Frontal cortex (tissue), 4 donors: Measurements from ENCODE around the gene CD2. TPM values are rescaled to one million over a fixed set of nuclear protein-coding genes. Genes with fewer than 3 reads are reported as not detected.
"Not testable (repeated sequence)": the region's sequence is repeated elsewhere in the genome, so short reads cannot be mapped to it uniquely, and the experiment has no call there.

Source experiments
- DNase-seq, 2 donors: peaks; one replicate each; pipeline ENCODE4 v3.0.0; 2012; ENCODE audit warnings: low spot score in 2 of 2
- FAIRE-seq: peaks from 2 replicates; lab custom pipeline; 2012; peaks lifted over from hg19 to GRCh38; lab: Jason Lieb, UNC
- total RNA-seq: library from RNA; depleted of rRNA; stranded (reverse); fragments of >200 nt; gene quantifications from one replicate; pipeline ENCODE4 v1.2.3, GENCODE V29; 2014
- donor health status: control.
- donor health status: control.
- donor health status: control.

Gene CD2
- total RNA-seq, 1 donor from 2014 or later = not detected

DNA sequence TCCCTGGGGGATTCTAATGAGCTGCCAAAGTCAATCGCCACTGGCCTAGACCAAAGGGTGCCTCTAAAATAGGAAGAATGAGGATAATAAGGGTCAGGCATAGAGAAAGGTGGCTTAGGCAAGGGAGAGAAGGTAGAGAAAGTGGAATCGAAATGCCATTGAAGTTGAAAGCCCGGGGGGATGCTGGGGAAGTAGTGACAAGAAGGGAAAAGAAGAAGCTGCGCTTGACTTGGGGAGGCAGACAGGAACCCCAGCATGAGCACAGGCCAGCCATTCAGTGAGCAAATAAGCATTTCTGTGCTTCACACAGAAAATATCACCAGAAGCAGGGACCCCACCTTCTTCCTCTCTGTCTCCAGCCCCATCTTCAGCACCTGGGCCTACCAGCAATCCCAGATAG, 1.5 kb downstream of the CD2 start:
- FAIRE-seq = no peak

GRCh38 chr1:116756092-116756491, 1.9 kb downstream of the CD2 start:
- DNase-seq, FAIRE-seq: not testable (repeated sequence)

More for the DNA sequence above, 1.5 kb downstream of the CD2 start:
- DNase-seq = no peak

DNA sequence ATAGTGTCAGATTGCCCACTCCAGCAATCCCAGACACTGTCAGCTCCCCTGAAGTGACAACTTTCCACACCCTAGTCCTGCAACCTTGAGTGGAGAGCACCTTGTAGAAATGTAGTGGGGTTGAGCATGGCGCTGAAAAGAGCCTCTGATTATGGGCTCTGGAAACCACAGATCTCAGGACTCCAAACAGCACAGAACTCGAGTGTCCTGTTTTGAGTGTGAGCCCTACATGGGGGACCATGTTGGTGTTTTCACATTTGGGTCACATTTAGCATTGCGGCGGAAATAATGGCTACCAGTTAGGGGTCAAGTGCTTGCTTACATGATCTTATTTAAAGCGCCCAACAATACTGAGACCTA, 4.2 kb downstream of the CD2 start:
- not testable (repeated sequence) for FAIRE-seq

GRCh38 chr1:116759636-116760035, 5.4 kb downstream of the CD2 start:
- FAIRE-seq (no peak), DNase-seq (no peak)

More for the DNA sequence above, 4.2 kb downstream of the CD2 start:
- DNase-seq = not testable (repeated sequence)

DNA sequence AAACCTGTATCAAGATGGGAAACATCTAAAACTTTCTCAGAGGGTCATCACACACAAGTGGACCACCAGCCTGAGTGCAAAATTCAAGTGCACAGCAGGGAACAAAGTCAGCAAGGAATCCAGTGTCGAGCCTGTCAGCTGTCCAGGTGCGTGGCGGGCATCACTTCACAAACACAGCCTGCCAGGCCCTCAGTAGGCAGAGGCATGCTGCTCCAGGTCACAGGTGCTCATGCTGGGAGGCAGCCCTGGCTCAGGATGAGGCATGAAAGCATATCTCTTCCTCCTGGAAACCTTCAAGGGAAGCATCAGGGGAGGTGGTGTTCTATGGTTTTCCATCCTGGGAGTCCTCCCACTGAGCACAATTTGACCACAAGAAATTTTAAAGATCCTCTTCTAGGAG, 6.3 kb downstream of the CD2 start:
- FAIRE-seq = no peak
- DNase-seq = no peak

DNA sequence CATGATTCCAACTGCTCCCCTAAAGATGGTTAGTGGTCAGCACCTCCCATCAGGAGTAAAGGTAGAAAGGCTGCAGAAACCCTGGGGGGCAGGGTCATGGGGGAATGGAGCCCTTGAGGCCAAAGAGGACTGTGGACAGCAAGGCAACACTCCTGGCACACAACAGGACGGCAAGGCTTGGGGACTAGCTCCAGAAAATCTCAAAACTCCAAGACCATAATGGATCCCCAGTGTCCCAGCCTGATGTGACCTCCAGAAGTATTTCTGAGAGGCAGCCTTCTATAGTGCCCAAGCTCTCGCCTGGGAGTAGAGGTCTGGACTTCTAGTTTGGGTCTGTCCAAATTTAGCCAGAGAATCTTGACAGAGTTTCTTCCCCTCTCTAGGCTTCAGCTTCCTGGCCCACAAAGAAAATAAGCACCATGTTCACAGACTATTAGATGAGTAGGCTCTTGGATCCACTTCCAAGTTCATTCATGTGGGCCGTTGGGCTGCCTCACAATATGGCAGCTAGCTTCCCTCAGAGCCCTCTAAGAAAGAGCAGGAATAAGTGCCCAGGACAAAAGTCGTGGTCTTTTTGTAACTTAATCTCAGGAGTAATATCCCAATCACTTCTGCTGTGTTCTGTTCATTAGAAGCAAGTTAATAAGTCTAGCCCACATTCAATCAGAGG, 6.9 kb downstream of the CD2 start:
- no peak for FAIRE-seq

GRCh38 chr1:116762281-116762680, 8.1 kb downstream of the CD2 start:
- FAIRE-seq = no peak
- DNase-seq = no peak

More for the DNA sequence above, 6.9 kb downstream of the CD2 start:
- DNase-seq = no peak

DNA sequence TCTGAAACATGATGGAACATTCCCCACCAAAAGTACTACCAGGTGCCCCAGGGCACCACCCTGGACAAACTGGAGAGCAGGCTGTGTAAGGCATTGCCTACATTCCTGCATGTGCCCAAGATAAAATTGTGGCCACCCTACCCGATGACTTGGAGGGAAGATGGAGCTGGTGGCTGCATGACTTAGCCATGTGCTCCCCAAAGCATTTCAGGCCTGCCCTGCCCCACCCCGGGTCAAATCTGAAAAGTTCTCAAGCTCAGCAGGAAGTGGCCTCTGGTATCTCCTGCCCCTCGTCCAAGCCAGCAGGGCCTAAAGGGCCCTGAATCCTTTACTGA, 8.5 kb downstream of the CD2 start:
- no peak for DNase-seq
- FAIRE-seq = no peak

GRCh38 chr1:116763116-116763786, 9.0 kb downstream of the CD2 start:
- no peak for DNase-seq
- FAIRE-seq = no peak

GRCh38 chr1:116763787-116764465, 9.7 kb downstream of the CD2 start:
- DNase-seq (no peak), FAIRE-seq (no peak)

DNA sequence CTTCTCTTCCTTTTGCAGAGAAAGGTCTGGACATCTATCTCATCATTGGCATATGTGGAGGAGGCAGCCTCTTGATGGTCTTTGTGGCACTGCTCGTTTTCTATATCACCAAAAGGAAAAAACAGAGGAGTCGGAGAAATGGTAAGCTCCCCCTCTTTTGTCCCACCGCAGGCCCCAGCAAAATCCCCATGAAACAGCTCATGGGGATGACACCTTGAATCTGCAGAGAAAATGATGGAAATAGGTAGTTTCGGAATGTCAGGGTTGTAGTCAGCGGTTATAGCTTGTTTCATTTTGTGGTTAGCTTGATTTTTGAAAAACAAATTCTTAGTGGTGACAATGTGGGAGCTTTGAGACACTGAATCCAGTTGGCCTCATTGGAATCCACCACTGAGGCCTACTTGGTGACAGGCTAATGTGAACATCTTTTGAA, 10.3 kb downstream of the CD2 start:
- FAIRE-seq (no peak), DNase-seq (no peak)

DNA sequence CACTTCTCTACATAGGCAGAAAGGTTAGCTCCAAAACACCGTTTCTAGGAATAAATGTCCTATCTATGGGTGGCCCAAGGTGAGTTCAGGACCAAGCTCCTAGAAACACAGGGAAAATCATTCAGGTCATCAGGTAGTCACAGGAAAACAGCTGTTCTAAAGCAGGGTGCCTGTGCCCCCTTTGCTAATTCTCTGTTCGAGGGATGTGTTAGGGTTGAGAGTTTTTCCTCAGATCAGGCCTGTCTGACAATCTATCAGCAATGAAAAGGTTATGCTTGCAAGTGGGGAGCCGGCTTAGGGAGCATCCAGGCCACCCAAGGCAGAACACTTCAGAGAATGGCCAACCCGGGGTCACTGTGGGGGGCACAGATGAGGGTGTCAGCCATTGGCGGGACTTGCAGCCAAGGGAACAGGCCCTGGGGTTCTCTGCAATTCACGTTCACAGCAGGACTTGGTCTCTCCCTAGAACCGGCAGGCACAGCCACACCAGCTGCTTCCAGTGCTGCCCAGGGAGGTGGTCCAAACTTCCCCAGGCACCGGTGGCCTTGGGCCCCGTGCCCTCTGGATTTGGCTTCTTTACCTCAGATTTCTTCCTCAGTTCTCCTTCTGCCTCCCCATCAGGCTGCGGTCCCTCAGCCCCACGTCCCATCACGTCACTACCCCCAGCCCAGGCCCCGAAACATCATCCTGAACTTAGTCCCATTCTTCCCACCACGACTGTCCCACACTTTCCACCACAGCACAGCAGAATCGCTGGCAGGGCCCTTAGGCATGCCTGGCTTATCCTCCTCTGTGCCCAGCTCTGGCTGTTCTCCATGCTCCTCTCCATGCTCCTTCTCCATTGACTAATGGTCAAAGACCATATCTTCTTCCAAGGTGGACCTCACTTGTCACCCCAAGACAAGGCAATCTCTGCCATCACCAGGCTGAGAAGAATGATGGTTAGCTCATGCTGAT, 11.0 kb downstream of the CD2 start:
- no peak for DNase-seq
- FAIRE-seq = no peak

- no peak for FAIRE-seq
- no peak for DNase-seq
These were observed 11.7 kb downstream of the CD2 start for GRCh38 chr1:116765962-116766361.

DNA sequence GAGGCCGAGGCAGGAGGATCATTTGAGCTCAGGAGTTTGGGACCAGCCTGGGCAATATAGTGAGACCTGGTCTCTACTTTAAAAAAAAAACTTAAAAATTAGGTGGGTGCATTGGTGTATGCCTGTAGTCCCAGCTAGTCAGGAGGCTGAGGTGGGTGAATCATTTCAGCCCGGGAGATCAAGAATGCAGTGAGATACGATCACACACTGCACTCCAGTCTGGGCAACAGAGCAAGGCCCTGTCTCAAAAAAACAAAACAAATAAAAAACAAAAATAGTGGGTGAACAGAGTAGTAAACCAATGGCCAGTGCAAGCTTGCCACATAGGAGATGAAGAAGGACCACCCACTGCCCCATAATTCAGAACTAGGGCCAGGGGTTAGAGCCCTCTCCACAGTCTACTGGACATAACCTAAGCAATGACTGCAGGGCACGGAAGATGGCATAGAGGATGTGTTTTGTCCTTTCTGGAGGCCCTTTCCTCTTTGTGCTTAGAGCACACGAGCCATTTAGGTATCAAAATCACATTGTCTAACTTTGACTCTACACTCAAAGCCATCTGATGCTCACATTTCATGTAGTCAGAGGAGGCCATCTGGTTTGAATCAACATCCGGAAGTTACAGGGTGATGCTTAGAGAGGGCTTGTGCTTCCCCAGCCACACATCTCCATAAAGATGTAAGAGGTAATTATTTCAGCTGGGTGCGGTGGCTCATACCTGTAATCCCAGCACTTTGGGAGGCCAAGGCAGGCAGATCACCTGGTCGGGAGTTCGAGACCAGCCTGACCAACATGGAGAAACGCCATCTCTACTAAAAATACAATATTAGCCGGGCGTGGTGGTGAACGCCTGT, 12.6 kb downstream of the CD2 start:
- DNase-seq (no peak), FAIRE-seq (no peak)

- no peak for DNase-seq
- no peak for FAIRE-seq
These were observed 13.7 kb downstream of the CD2 start for GRCh38 chr1:116767782-116768382.

DNA sequence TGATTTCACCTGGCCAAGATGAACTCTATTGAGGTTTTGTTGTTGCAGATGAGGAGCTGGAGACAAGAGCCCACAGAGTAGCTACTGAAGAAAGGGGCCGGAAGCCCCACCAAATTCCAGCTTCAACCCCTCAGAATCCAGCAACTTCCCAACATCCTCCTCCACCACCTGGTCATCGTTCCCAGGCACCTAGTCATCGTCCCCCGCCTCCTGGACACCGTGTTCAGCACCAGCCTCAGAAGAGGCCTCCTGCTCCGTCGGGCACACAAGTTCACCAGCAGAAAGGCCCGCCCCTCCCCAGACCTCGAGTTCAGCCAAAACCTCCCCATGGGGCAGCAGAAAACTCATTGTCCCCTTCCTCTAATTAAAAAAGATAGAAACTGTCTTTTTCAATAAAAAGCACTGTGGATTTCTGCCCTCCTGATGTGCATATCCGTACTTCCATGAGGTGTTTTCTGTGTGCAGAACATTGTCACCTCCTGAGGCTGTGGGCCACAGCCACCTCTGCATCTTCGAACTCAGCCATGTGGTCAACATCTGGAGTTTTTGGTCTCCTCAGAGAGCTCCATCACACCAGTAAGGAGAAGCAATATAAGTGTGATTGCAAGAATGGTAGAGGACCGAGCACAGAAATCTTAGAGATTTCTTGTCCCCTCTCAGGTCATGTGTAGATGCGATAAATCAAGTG, 14.3 kb downstream of the CD2 start:
- no peak for FAIRE-seq

DNA sequence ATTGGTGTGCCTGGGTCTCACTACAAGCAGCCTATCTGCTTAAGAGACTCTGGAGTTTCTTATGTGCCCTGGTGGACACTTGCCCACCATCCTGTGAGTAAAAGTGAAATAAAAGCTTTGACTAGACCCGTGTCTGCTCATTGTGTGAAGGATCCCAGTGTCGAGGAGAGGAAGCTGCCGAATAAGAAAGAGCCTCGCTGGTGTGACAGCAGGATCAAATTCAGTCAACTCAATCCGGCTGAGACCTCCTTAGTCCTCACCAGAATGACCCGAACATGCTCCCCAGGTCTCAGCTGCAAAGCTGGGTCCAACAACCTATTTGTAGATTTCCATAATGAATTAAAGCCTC, 14.8 kb downstream of the CD2 start:
- FAIRE-seq (no peak), DNase-seq (no peak)

More for the DNA sequence above, 14.3 kb downstream of the CD2 start:
- DNase-seq = no peak

- DNase-seq (no peak), FAIRE-seq (no peak)
These were observed 15.3 kb downstream of the CD2 start for GRCh38 chr1:116769561-116769977.
